HepG2 (cell line): ENCODE measurements around the gene CPS1. TPM values are rescaled to one million over a fixed set of nuclear protein-coding genes. Genes with fewer than 3 reads are reported as not detected.

Experiments
- ASH2L ChIP-seq: fragments of 300-600, 200-600 bp; sonication (generic); IDR thresholded peaks from 2 replicates; pipeline ENCODE4 v1.7.0; 2017; ENCODE audit warnings: low read depth, mild to moderate bottlenecking, moderate library complexity, mixed read lengths, low read length; ENCODE audit not compliant: insufficient read length
- ATRX ChIP-seq: sonication (generic); formaldehyde crosslinking; IDR thresholded peaks from 2 replicates; pipeline ENCODE4 v1.4.0; 2020; ENCODE audit warnings: missing genetic modification reagents, borderline replicate concordance
- CC2D1A ChIP-seq: sonication (generic); formaldehyde crosslinking; IDR thresholded peaks from 2 replicates; pipeline ENCODE4 v1.8.1; 2023; ENCODE audit warnings: mild to moderate bottlenecking, missing genetic modification reagents
- CREB1 ChIP-seq, 2 experiments: fragments of 450-650 bp in 1 of 2; IDR thresholded peaks; 2 replicates each; pipeline ENCODE4 v1.6.1; 2016 to 2017; ENCODE audit warnings: control low read depth in 1 of 2, mild to moderate bottlenecking in 1 of 2, missing compliant biosample characterization in 1 of 2, missing genetic modification characterization in 1 of 2
- DDIT3 ChIP-seq: sonication (generic); formaldehyde crosslinking; IDR thresholded peaks from 2 replicates; pipeline ENCODE4 v1.4.0; 2020; ENCODE audit warnings: mild to moderate bottlenecking, missing genetic modification reagents
- ETV6 ChIP-seq: sonication (generic); formaldehyde crosslinking; conservative IDR thresholded peaks from 2 replicates; pipeline ENCODE4 v1.4.0; 2020; ENCODE audit warnings: missing genetic modification reagents
- FOSL2 ChIP-seq: sonication (generic); formaldehyde crosslinking; IDR thresholded peaks from 2 replicates; pipeline ENCODE4 v1.4.0; 2020; ENCODE audit warnings: missing genetic modification reagents
- GABPB1 ChIP-seq: IDR thresholded peaks from 2 replicates; pipeline ENCODE4 v1.6.1; 2016; ENCODE audit warnings: mild to moderate bottlenecking, missing genetic modification reagents, moderate library complexity, missing compliant biosample characterization
- HDAC1 ChIP-seq: sonication (generic); formaldehyde crosslinking; IDR thresholded peaks from 2 replicates; pipeline ENCODE4 v1.5.1; 2020; ENCODE audit warnings: mild to moderate bottlenecking, missing genetic modification reagents
- HNF1A ChIP-seq, 2 experiments: sonication (generic) in 1 of 2; formaldehyde crosslinking in 1 of 2; IDR thresholded peaks; 2 replicates each; pipeline versions ENCODE4 v1.4.0 to v1.6.1; 2016 to 2020; ENCODE audit warnings: borderline replicate concordance in 1 of 2, low read depth in 1 of 2, mild to moderate bottlenecking in 1 of 2, missing genetic modification reagents in 1 of 2
- JARID2 ChIP-seq: sonication (generic); formaldehyde crosslinking; IDR thresholded peaks from 2 replicates; pipeline ENCODE4 v1.8.1; 2023; ENCODE audit warnings: missing genetic modification reagents, inconsistent platforms; ENCODE audit not compliant: insufficient replicate concordance
- LRRFIP1 ChIP-seq: sonication (generic); formaldehyde crosslinking; conservative IDR thresholded peaks from 2 replicates; pipeline ENCODE4 v1.4.0; 2020; ENCODE audit warnings: missing genetic modification reagents
- MIER3 ChIP-seq: IDR thresholded peaks from 2 replicates; pipeline ENCODE4 v1.6.1; 2016; ENCODE audit warnings: missing compliant biosample characterization, borderline replicate concordance
- MTA1 ChIP-seq: sonication (generic); formaldehyde crosslinking; IDR thresholded peaks from 2 replicates; pipeline ENCODE4 v1.4.0; 2020; ENCODE audit warnings: missing genetic modification reagents, mild to moderate bottlenecking, borderline replicate concordance
- NR2C2 ChIP-seq: sonication (generic); formaldehyde crosslinking; IDR thresholded peaks from 2 replicates; pipeline ENCODE4 v1.4.0; 2020; ENCODE audit warnings: missing genetic modification reagents, mild to moderate bottlenecking, moderate library complexity, borderline replicate concordance
- RORA ChIP-seq: sonication (generic); formaldehyde crosslinking; IDR thresholded peaks from 2 replicates; pipeline ENCODE4 v1.5.0; 2020; ENCODE audit warnings: mild to moderate bottlenecking, missing genetic modification reagents, moderate library complexity
- XRCC5 ChIP-seq: fragments of 200-400 bp; formaldehyde crosslinking; optimal IDR thresholded peaks from 2 replicates; pipeline ENCODE3; 2017; ENCODE audit warnings: mild to moderate bottlenecking, low read length
- ZNF331 ChIP-seq: sonication (generic); formaldehyde crosslinking; IDR thresholded peaks from 2 replicates; pipeline ENCODE4 v1.4.0; 2020; ENCODE audit warnings: missing genetic modification reagents
- ZNF558 ChIP-seq: sonication (generic); formaldehyde crosslinking; IDR thresholded peaks from 2 replicates; pipeline ENCODE4 v1.9.0; 2022; ENCODE audit warnings: mild to moderate bottlenecking, missing genetic modification reagents, borderline replicate concordance
- ZNF747 ChIP-seq: sonication (generic); formaldehyde crosslinking; IDR thresholded peaks from 2 replicates; pipeline ENCODE4 v1.8.1; 2023; ENCODE audit warnings: missing genetic modification reagents, mild to moderate bottlenecking, borderline replicate concordance
- ZNF800 ChIP-seq: sonication (generic); formaldehyde crosslinking; IDR thresholded peaks from 2 replicates; pipeline ENCODE4 v1.4.0; 2020; ENCODE audit warnings: missing genetic modification reagents
- polyA plus RNA-seq, 8 experiments: library from polyadenylated mRNA; depleted of rRNA in 3 of 8; stranded (reverse) in 7 of 8; unstranded in 1 of 8; fragments of >200 nt; fragmentation: Illumina TruSeq in 4 of 8; extraction: Trizol in 4 of 8; gene quantifications; 2 replicates each; pipeline versions ENCODE4 v1.2.1 to v1.2.3, GENCODE V29; 2011 to 2016; ENCODE audit warnings: low read depth in 4 of 8, missing spikeins in 1 of 8, mixed read lengths in 1 of 8; ENCODE audit not compliant: insufficient read depth in 1 of 8
- total RNA-seq, 5 experiments: library from RNA; depleted of rRNA; stranded (reverse); fragments of >200 nt; fragmentation: Illumina TruSeq; extraction: Trizol; gene quantifications; 2 replicates each; pipeline ENCODE4 v1.2.3, GENCODE V29; 2016; ENCODE audit warnings: low read depth in 1 of 5

The CPS1 gene
- total and polyA plus RNA-seq, 2 of the 13 experiments (the other 11 are each of a cell fraction or from before 2014, with no cell fraction given) = 24.4 to 51.7 TPM

GRCh38 chr2:210548878-210549384 lies 7.5 kb upstream of the CPS1 start (continued):
- TF ChIP-seq ASH2L (peak; percentile 67), CREB1 (IDR thresholded peaks at IDR 0.05) (peak; percentile 84), CREB1 (CRISPR knock-in tag; IDR thresholded peaks at IDR 0.05) (peak; percentile 96), ZNF800 (CRISPR knock-in tag) (peak; percentile 34; the same call in 1 of the 2 replicates), MIER3 (CRISPR knock-in tag) (peak; percentile 95), HNF1A (IDR thresholded peaks at IDR 0.05; ENCODE audit: low read depth) (peak; percentile 68; the same call in 1 of the 2 replicates), HNF1A (CRISPR knock-in tag; IDR thresholded peaks at IDR 0.05; ENCODE audit: borderline replicate concordance) (peak; percentile 82; the same call in 1 of the 2 replicates), ZNF331 (CRISPR knock-in tag) (peak; percentile 96), HDAC1 (CRISPR knock-in tag) (peak; percentile 86), ATRX (CRISPR knock-in tag) (no peak), NR2C2 (CRISPR knock-in tag) (peak; percentile 86), MTA1 (CRISPR knock-in tag) (peak; percentile 66; the same call in 1 of the 2 replicates), XRCC5 (no peak), JARID2 (CRISPR knock-in tag) (no peak), ZNF558 (CRISPR knock-in tag) (peak; percentile 51; the same call in 1 of the 2 replicates), GABPB1 (peak; percentile 53; the same call in 1 of the 2 replicates), DDIT3 (no peak), ETV6 (no peak), CC2D1A (CRISPR knock-in tag) (no peak), ZNF747 (CRISPR knock-in tag) (no peak), RORA (CRISPR knock-in tag) (no peak), FOSL2 (CRISPR knock-in tag) (peak; percentile 90), LRRFIP1 (CRISPR knock-in tag) (no peak)
